IMR-90 (cell line): ENCODE results near the gene RPH3AL. TPM values are rescaled to one million over a fixed set of nuclear protein-coding genes. Genes with fewer than 3 reads are reported as not detected.

ENCODE experiments used
- ATAC-seq: fragments of 200-7000 bp; cut with Tn5 transposase; 2 replicates; pipeline ENCODE4 v1.9.1; 2020; ENCODE audit warnings: low read depth, mild to moderate bottlenecking, moderate library complexity
- BruUV-seq: library from RNA; stranded (reverse); fragments of 400-500 nt; replicated peaks from 2 replicates; lab custom pipeline; 2021; lab: Mats Ljungman, UMichigan
- CTCF ChIA-PET: fragments of 300-600 bp; formaldehyde crosslinking; extraction: SDS; loops from one replicate; lab custom pipeline; 2021; ENCODE audit warnings: antibody characterized with exemption; lab: Yijun Ruan, JAX
- POLR2A ChIA-PET: fragments of 300-600 bp; sonication (Branson Sonifier 250); formaldehyde crosslinking; loops from one replicate; lab custom pipeline; 2022; ENCODE audit warnings: antibody characterized with exemption; ENCODE audit not compliant: unreplicated experiment; lab: Charles Lee
- DNase-seq: peaks from one replicate; pipeline ENCODE4 v3.0.0; 2013
- H2AFZ ChIP-seq: replicated peaks from 2 replicates; pipeline ENCODE3; 2013; ENCODE audit warnings: low read length, mild to moderate bottlenecking; ENCODE audit not compliant: poor library complexity
- H2AK5ac ChIP-seq: 2 replicates; pipeline ENCODE4 v1.6.1; 2013; ENCODE audit warnings: low read depth, low read length, inconsistent platforms
- H2AK9ac ChIP-seq: replicated peaks from 2 replicates; pipeline ENCODE3; 2013; ENCODE audit warnings: mild to moderate bottlenecking, low read depth, low read length, moderate library complexity; ENCODE audit not compliant: poor library complexity
- H2BK120ac ChIP-seq: 2 replicates; pipeline ENCODE4 v1.6.1; 2013; ENCODE audit warnings: low read depth, low read length, inconsistent platforms
- H2BK15ac ChIP-seq: 3 replicates; pipeline ENCODE4 v1.6.1; 2013; ENCODE audit warnings: low read depth, low read length, inconsistent platforms
- H2BK20ac ChIP-seq: 2 replicates; pipeline ENCODE4 v1.6.1; 2013; ENCODE audit warnings: low read depth, mild to moderate bottlenecking, inconsistent platforms, low read length, moderate library complexity
- H2BK5ac ChIP-seq: 2 replicates; pipeline ENCODE4 v1.6.1; 2013; ENCODE audit warnings: mild to moderate bottlenecking, low read depth, low read length, inconsistent platforms; ENCODE audit not compliant: poor library complexity, severe bottlenecking
- H3K14ac ChIP-seq: replicated peaks from 2 replicates; pipeline ENCODE4 v1.6.1; 2013; ENCODE audit warnings: low read depth, low read length, inconsistent platforms
- H3K18ac ChIP-seq: 2 replicates; pipeline ENCODE4 v1.6.1; 2013; ENCODE audit warnings: low read depth, low read length, control low read depth
- H3K23ac ChIP-seq: 2 replicates; pipeline ENCODE4 v1.6.1; 2013; ENCODE audit warnings: low read depth, low read length, inconsistent platforms
- H3K27ac ChIP-seq: 2 replicates; pipeline ENCODE4 v1.5.1; 2013; ENCODE audit warnings: mild to moderate bottlenecking, control low read depth, low read length; ENCODE audit not compliant: insufficient read depth
- H3K27me3 ChIP-seq: 2 replicates; pipeline ENCODE4 v1.6.1; 2013; ENCODE audit warnings: low read length; ENCODE audit not compliant: control insufficient read depth, insufficient read depth
- H3K36me3 ChIP-seq: 2 replicates; pipeline ENCODE4 v1.6.1; 2013; ENCODE audit warnings: low read length, mixed read lengths; ENCODE audit not compliant: control insufficient read depth, insufficient read depth
- H3K4ac ChIP-seq: 2 replicates; pipeline ENCODE4 v1.6.1; 2013; ENCODE audit warnings: low read depth, low read length, inconsistent platforms
- H3K4me1 ChIP-seq: 2 replicates; pipeline ENCODE4 v1.6.1; 2013; ENCODE audit warnings: low read length, mixed read lengths; ENCODE audit not compliant: control insufficient read depth, insufficient read depth
- H3K4me2 ChIP-seq: 2 replicates; pipeline ENCODE4 v1.6.1; 2013; ENCODE audit warnings: low read depth, mild to moderate bottlenecking, control low read depth, low read length, moderate library complexity
- H3K4me3 ChIP-seq: 2 replicates; pipeline ENCODE4 v1.5.1; 2013; ENCODE audit warnings: low read depth, mild to moderate bottlenecking, control low read depth, low read length, moderate library complexity; ENCODE audit not compliant: insufficient read depth
- H3K56ac ChIP-seq: 2 replicates; pipeline ENCODE4 v1.6.1; 2013; ENCODE audit warnings: low read length, inconsistent platforms; ENCODE audit not compliant: insufficient read depth; ENCODE audit errors: extremely low read depth
- H3K79me1 ChIP-seq, 2 experiments: 2 replicates each; pipeline ENCODE4 v1.6.1; 2013; ENCODE audit warnings: low read length in 2 of 2, inconsistent platforms in 1 of 2, low read depth in 1 of 2
- H3K9ac ChIP-seq: 2 replicates; pipeline ENCODE4 v1.6.1; 2013; ENCODE audit warnings: low read depth, low read length, control low read depth
- H3K9me1 ChIP-seq: 2 replicates; pipeline ENCODE4 v1.6.1; 2013; ENCODE audit warnings: low read length, inconsistent platforms; ENCODE audit not compliant: insufficient read depth
- H3K9me3 ChIP-seq: 2 replicates; pipeline ENCODE4 v1.6.1; 2013; ENCODE audit warnings: low read length; ENCODE audit not compliant: control insufficient read depth, insufficient read depth
- H4K20me1 ChIP-seq: 2 replicates; pipeline ENCODE4 v1.6.1; 2013; ENCODE audit warnings: low read length, inconsistent platforms; ENCODE audit not compliant: insufficient read depth
- H4K5ac ChIP-seq: 2 replicates; pipeline ENCODE4 v1.6.1; 2013; ENCODE audit warnings: mild to moderate bottlenecking, low read depth, low read length, control low read depth
- H4K8ac ChIP-seq, 2 experiments: 2 replicates each; pipeline ENCODE4 v1.6.1; 2013; ENCODE audit warnings: low read depth in 2 of 2, low read length in 2 of 2, control low read depth in 1 of 2, inconsistent platforms in 1 of 2
- H4K91ac ChIP-seq: 2 replicates; pipeline ENCODE4 v1.6.1; 2013; ENCODE audit warnings: low read depth, low read length, inconsistent platforms; ENCODE audit not compliant: insufficient read depth
- MAFK ChIP-seq: IDR thresholded peaks from 2 replicates; pipeline ENCODE4 v1.6.1; 2012; ENCODE audit warnings: low read depth, low read length, improper control_type of control experiment
- MXI1 ChIP-seq: IDR thresholded peaks from 2 replicates; pipeline ENCODE4 v1.6.1; 2012; ENCODE audit warnings: low read depth, mild to moderate bottlenecking, low read length, moderate library complexity, borderline replicate concordance
- POLR2A ChIP-seq: IDR thresholded peaks from 2 replicates; pipeline ENCODE4 v1.6.1; 2012; ENCODE audit warnings: mild to moderate bottlenecking, low read depth, low read length
- RFX5 ChIP-seq: IDR thresholded peaks from 2 replicates; pipeline ENCODE4 v1.8.0; 2012; ENCODE audit warnings: low read depth, mild to moderate bottlenecking, low read length, moderate library complexity
- WGBS, 2 experiments: methylation state at CpG; one replicate each; pipeline versions ENCODE4 v1.1.5 to v1.1.7; 2013; ENCODE audit warnings: missing lambda C conversion rate in 2 of 2; ENCODE audit not compliant: insufficient read length in 1 of 2; ENCODE audit errors: extremely low coverage in 2 of 2; 5-methylcytosine and 5-hydroxymethylcytosine counted together
- dilution Hi-C: fragments of 300-500 bp; cut with HindIII; formaldehyde crosslinking; loops from one replicate; pipeline ENCODE4 v1.14.3; 2018; ENCODE audit warnings: low sequenced_read_pairs; ENCODE audit not compliant: unreplicated experiment
- in situ Hi-C: fragments of 300-500 bp; cut with MboI; formaldehyde crosslinking; loops from 3 replicates; pipeline ENCODE4 v1.14.3; 2019; ENCODE audit warnings: low sequenced_read_pairs, inconsistent platforms, mixed read lengths
- intact Hi-C: fragments of 100-400 bp; cut with micrococcal nuclease; formaldehyde crosslinking; loops from 2 replicates; pipeline ENCODE4 v1.10.0; 2022
- polyA plus RNA-seq, 3 experiments: library from polyadenylated mRNA; depleted of rRNA; stranded (reverse); fragments of >200 nt; gene quantifications; 2 replicates each; pipeline ENCODE4 v1.2.3, GENCODE V29; 2012; ENCODE audit warnings: low replicate concordance in 1 of 3
- total RNA-seq: library from RNA; depleted of rRNA; stranded (reverse); fragments of >200 nt; gene quantifications from 2 replicates; pipeline ENCODE4 v1.2.3, GENCODE V29; 2012
- TF ChIP-seq, protein P1 (sequence below): fragments of 150-350 bp; IDR thresholded peaks from 2 replicates; pipeline ENCODE4 v1.6.1; 2016; ENCODE audit warnings: low read depth, mild to moderate bottlenecking, low read length, moderate library complexity, borderline replicate concordance

Gene RPH3AL
- total and polyA plus RNA-seq, 2 of the 4 experiments (the other 2 are of a cell fraction): 1.8 to 2.5 TPM

- H3K9ac ChIP-seq: no peak overlapping the region
- H3K4me1 ChIP-seq: no peaks in the 10 kb centered on the region
- ChIA-PET POLR2A (no interaction called here), CTCF (no interaction called here)
- TF ChIP-seq RFX5 (no peak), MXI1 (no peak), POLR2A (no peak), MAFK (no peak)
- TF ChIP-seq, protein P1, sequence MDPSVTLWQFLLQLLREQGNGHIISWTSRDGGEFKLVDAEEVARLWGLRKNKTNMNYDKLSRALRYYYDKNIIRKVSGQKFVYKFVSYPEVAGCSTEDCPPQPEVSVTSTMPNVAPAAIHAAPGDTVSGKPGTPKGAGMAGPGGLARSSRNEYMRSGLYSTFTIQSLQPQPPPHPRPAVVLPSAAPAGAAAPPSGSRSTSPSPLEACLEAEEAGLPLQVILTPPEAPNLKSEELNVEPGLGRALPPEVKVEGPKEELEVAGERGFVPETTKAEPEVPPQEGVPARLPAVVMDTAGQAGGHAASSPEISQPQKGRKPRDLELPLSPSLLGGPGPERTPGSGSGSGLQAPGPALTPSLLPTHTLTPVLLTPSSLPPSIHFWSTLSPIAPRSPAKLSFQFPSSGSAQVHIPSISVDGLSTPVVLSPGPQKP: no peak
- H3K27ac ChIP-seq: no peak overlapping the region
- no peak overlapping the region for H3K23ac ChIP-seq
- H3K9me1 ChIP-seq: 0 out of 2 replicates have a peak, but pooled peaks cover 6% of the 10 kb centered on the region
- intact Hi-C loops (no loop called here), dilution Hi-C loops (no loop called here), in situ Hi-C loops (no loop called here)
- no peak overlapping the region for H3K4ac ChIP-seq
- H3K36me3 ChIP-seq: no peaks in the 10 kb centered on the region
- no peak overlapping the region for H3K56ac ChIP-seq
- DNase-seq (no peak), ATAC-seq (no peak)
- no peaks in the 10 kb centered on the region for H4K20me1 ChIP-seq
- no TSS peak for BruUV-seq
- H2BK20ac ChIP-seq: no peak overlapping the region
- H2BK120ac ChIP-seq: no peak overlapping the region
- H4K5ac ChIP-seq: no peak overlapping the region
- H2BK5ac ChIP-seq: no peak overlapping the region
- no peak overlapping the region for H2AK5ac ChIP-seq
- no peak overlapping the region for H2BK15ac ChIP-seq
- H4K91ac ChIP-seq: no peak overlapping the region
- no peaks in the 10 kb centered on the region; the same call in 1 of the 2 replicates for H3K27me3 ChIP-seq
- no peak overlapping the region for H3K4me3 ChIP-seq
- peaks cover 2% of the 10 kb centered on the region; the same call in 1 of the 2 replicates for H3K9me3 ChIP-seq
- WGBS, 2 experiments: 64% methylated on average over 10 of the region's 23 CpGs; no CpG with 5 or more reads in 1 of the 2 experiments
- H2AFZ ChIP-seq: no peak overlapping the region
- no peaks in the 10 kb centered on the region for H3K79me1 ChIP-seq
- no peak overlapping the region for H3K18ac ChIP-seq
- H2AK9ac ChIP-seq: no peak overlapping the region
- H4K8ac ChIP-seq: no peak overlapping the region
- H3K14ac ChIP-seq: no peak overlapping the region
- H3K4me2 ChIP-seq: no peak overlapping the region
Measured at GRCh38 chr17:246851-247421, 105.7 kb downstream of the RPH3AL start.
